Measurements from ENCODE around the gene NEFH. TPM values are rescaled to one million over a fixed set of nuclear protein-coding genes. Genes with fewer than 3 reads are reported as not detected.
A peak's percentile ranks its signal among the peaks of the same experiment; 100 is the strongest.

NEFH gene
- total RNA-seq, 1 donor from 2014 or later = 0.46 TPM

- no peaks in the 10 kb centered on the region for H3K36me3 ChIP-seq
- H3K9me3 ChIP-seq = no peaks in the 10 kb centered on the region
- DNase-seq (no peak), ATAC-seq (no peak)
- TF ChIP-seq, protein P1, sequence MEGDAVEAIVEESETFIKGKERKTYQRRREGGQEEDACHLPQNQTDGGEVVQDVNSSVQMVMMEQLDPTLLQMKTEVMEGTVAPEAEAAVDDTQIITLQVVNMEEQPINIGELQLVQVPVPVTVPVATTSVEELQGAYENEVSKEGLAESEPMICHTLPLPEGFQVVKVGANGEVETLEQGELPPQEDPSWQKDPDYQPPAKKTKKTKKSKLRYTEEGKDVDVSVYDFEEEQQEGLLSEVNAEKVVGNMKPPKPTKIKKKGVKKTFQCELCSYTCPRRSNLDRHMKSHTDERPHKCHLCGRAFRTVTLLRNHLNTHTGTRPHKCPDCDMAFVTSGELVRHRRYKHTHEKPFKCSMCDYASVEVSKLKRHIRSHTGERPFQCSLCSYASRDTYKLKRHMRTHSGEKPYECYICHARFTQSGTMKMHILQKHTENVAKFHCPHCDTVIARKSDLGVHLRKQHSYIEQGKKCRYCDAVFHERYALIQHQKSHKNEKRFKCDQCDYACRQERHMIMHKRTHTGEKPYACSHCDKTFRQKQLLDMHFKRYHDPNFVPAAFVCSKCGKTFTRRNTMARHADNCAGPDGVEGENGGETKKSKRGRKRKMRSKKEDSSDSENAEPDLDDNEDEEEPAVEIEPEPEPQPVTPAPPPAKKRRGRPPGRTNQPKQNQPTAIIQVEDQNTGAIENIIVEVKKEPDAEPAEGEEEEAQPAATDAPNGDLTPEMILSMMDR (IDR thresholded peaks at IDR 0.05) = no peak
- peaks cover 15% of the 10 kb centered on the region for H3K4me1 ChIP-seq
- H3K27me3 ChIP-seq = peaks cover 38% of the 10 kb centered on the region
- intact Hi-C loops (cut with DNase I) = no loop called here
- H3K27ac ChIP-seq = no peak overlapping the region
- no peak overlapping the region for H3K4me3 ChIP-seq
Measured at GRCh38 chr22:29477723-29478318, 2.2 kb upstream of the NEFH start.

- no peak overlapping the region for H3K4me3 ChIP-seq
- no peaks in the 10 kb centered on the region for H3K36me3 ChIP-seq
- H3K9me3 ChIP-seq = no peaks in the 10 kb centered on the region
- H3K27ac ChIP-seq = no peak overlapping the region
- DNase-seq = no peak
- ATAC-seq = peak; percentile 8
- H3K4me1 ChIP-seq = peaks cover 15% of the 10 kb centered on the region
- H3K27me3 ChIP-seq = peaks cover 39% of the 10 kb centered on the region
- TF ChIP-seq, protein P1 (IDR thresholded peaks at IDR 0.05) = no peak
- intact Hi-C loops (cut with DNase I) = no loop called here
Measured at GRCh38 chr22:29478326-29479276, 1.4 kb upstream of the NEFH start.

- TF ChIP-seq, protein P1 (IDR thresholded peaks at IDR 0.05) = no peak
- no peak for DNase-seq
- intact Hi-C loops (cut with DNase I) = no loop called here
- H3K27ac ChIP-seq = no peak overlapping the region
- H3K9me3 ChIP-seq = no peaks in the 10 kb centered on the region
- ATAC-seq = no peak
- H3K4me3 ChIP-seq = peak overlapping the region; percentile 23
- H3K4me1 ChIP-seq = peaks cover 15% of the 10 kb centered on the region
- H3K36me3 ChIP-seq = no peaks in the 10 kb centered on the region
- peaks cover 39% of the 10 kb centered on the region for H3K27me3 ChIP-seq
Measured at GRCh38 chr22:29480262-29480511, 169 bp downstream of the NEFH start.

DNA sequence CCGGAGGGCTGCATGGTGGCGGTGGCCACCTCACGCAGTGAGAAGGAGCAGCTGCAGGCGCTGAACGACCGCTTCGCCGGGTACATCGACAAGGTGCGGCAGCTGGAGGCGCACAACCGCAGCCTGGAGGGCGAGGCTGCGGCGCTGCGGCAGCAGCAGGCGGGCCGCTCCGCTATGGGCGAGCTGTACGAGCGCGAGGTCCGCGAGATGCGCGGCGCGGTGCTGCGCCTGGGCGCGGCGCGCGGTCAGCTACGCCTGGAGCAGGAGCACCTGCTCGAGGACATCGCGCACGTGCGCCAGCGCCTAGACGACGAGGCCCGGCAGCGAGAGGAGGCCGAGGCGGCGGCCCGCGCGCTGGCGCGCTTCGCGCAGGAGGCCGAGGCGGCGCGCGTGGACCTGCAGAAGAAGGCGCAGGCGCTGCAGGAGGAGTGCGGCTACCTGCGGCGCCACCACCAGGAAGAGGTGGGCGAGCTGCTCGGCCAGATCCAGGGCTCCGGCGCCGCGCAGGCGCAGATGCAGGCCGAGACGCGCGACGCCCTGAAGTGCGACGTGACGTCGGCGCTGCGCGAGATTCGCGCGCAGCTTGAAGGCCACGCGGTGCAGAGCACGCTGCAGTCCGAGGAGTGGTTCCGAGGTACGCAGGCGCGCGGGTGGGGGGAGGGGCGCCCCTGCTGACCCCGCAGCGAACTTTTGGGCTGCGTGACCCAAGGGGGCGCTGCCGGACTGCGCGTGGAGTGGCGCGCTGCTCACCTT, 670 bp downstream of the NEFH start:
- intact Hi-C loops (cut with DNase I) = no loop called here
- peak overlapping the region; percentile 23 for H3K4me3 ChIP-seq
- TF ChIP-seq, protein P1 (IDR thresholded peaks at IDR 0.05) = no peak
- H3K27ac ChIP-seq = no peak overlapping the region
- H3K27me3 ChIP-seq = peaks cover 39% of the 10 kb centered on the region
- peaks cover 15% of the 10 kb centered on the region for H3K4me1 ChIP-seq
- ATAC-seq (peak; percentile 74), DNase-seq (peak; percentile 74)
- no peaks in the 10 kb centered on the region for H3K36me3 ChIP-seq
- no peaks in the 10 kb centered on the region for H3K9me3 ChIP-seq

DNA sequence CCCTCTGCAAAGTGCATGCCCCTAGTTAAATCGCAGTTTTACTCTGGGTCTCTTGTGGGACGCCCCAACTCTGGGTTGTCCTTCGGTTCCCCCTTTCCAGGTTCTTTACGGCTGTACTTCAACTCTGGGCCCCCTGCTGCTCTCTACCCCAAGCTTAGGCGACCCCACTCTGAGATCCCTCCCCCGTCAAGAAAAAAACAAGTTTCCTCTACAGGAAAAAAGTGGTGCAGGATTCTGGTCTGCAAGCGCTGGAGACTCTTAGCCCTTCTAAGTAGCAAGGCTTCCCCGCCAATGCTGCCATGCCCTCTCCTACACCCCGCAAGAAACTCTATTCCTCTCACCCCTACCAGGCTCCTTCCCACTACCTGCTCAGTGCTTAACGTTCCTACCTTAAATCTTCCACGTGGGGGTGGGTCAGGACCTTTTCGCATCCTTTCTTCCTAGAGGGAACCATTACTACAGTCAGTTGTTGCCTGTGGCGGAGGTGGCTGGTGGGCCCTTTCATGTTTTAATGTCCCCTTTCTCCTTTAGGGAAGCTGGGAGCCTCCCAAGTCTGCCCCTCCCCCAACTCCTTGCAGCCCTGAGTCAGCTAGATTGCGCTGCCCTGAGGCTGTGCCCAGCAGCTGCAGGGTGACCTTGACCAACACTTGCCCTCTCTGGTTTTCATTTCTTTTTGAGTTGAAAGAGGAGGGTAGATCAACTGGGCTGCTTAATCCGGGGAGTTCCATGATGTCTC, 1.4 kb downstream of the NEFH start:
- peaks cover 15% of the 10 kb centered on the region for H3K4me1 ChIP-seq
- H3K9me3 ChIP-seq = no peaks in the 10 kb centered on the region
- no peaks in the 10 kb centered on the region for H3K36me3 ChIP-seq
- H3K4me3 ChIP-seq = peak overlapping the region; percentile 23
- DNase-seq (no peak), ATAC-seq (no peak)
- intact Hi-C loops (cut with DNase I) = no loop called here
- TF ChIP-seq, protein P1 (IDR thresholded peaks at IDR 0.05) = no peak
- H3K27me3 ChIP-seq = peaks cover 39% of the 10 kb centered on the region
- no peak overlapping the region for H3K27ac ChIP-seq

All from upper lobe of right lung (tissue), 1 donor.